Fibroblast of skin of right biceps (primary cell): ENCODE data around the gene FAM185A.
"Not testable (repeated sequence)": the region's sequence is repeated elsewhere in the genome, so short reads cannot be mapped to it uniquely, and the experiment has no call there.

Source experiments
- DNase-seq: peaks from one replicate; pipeline ENCODE4 v3.0.0-alpha.2; 2013

Gene FAM185A

DNA sequence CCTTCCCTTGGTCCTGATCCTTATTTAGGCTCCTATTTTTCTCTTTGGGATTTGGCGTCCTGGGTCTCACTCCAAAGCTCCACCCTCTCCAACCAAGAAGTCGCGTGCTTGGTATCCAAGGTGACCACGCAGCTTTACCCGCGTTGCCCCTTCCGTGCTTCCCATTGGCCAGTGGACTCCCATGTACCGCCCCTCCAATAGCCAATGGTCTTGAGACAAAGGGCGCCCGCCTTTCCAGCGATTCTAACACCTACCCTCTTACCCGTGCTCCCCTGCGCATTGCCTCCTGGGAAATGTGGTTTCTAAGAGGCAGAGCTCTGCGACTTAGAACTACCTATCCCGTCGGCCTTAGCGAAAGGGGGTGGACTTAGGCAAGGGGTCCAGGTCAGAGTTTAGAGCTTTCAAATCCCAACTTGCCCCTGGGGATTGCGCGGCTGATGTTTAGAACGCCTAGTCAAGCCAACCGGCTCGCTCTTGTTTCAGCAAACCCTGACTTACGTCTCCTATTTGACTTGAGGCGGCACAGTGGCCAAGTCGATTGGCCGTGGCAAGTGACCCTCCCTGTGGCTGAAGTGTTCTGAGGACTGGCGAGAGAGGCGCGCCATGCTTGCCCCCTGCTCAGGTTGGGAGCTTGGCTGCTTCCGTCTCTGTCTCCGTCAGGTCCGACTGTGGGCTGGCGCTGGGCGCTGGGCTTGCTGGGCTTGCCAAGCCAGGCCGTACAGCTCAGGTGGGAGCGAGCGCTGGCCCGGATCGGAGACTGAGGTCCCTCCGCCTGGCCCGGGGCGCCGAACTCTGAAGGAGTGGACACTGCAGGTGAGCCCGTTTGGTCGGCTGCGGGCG is at the start of gene FAM185A:
Gene FAM185A, plus strand, starts transcription at position 395 of the 840 bp plus-strand sequence. Its CDS starts 209 bp downstream, at position 604.
- DNase-seq, result peak; percentile 99

GRCh38 chr7:102713011-102713690 is 35.6 kb upstream of the FAM185A start:
- DNase-seq, result peak; percentile 7

GRCh38 chr7:102713691-102714080 is 35.1 kb upstream of the FAM185A start:
- DNase-seq, result not testable (repeated sequence)

DNA sequence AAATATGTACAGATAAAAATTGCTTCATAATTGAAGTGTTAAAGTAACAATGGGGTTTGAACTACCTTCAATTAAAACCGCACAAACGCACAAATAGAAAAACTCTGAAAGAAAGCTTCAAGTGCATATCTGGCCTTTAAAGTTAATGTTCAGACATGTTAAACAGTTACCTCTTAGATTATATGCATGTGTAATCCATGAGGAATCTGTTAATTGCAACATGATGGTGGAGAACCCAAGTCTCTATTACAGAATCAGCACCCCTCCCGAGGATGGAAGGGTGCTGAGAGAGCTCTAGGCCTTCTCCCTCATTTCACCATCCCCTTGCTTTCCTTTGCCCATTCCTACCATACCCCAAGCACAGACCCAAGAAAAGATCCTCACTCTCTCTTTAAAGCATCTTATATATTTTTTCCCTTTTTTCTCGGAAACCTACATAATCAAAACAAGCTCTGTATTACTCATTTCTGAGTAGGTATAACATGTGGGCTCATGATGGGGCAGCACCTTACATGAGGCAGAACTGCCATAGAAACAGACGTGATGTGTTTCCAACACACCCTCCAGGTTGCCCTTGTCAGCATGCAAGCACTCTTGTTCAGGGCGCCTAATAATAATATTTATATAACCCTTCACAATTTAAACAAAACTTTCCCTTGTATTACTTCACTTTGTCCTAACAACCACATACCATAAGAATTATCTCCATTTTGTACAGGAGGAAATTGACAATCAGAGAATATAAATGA is 33.9 kb upstream of the FAM185A start:
- DNase-seq, result peak; percentile 4

- not testable (repeated sequence) for DNase-seq
Measured at GRCh38 chr7:102715718-102716117, 33.1 kb upstream of the FAM185A start.

GRCh38 chr7:102718491-102718890 is 30.3 kb upstream of the FAM185A start:
- DNase-seq, result peak; percentile 34

- DNase-seq, result not testable (repeated sequence)
Measured at GRCh38 chr7:102726170-102726569, 22.6 kb upstream of the FAM185A start.

- not testable (repeated sequence) for DNase-seq
Measured at GRCh38 chr7:102729670-102730069, 19.1 kb upstream of the FAM185A start.

DNA sequence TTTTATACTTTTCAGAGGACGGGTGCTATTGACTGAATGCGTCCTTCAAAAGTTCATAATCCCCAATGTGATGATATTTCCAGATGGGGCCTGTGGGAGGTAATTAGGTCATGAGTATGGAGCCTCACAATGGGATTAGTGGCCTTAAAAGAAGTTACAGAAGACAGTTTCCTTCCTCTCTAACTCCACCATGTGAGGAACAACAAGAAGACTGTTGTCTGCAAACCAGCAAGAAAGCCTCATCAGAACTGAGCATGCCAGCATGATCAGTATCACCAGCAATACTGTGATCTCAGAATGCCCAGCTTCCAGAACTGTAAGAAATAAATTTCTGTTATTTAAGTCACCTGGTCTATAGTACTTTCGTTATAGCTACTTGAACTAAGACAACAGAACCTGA is 18.4 kb upstream of the FAM185A start:
- DNase-seq, result not testable (repeated sequence)

GRCh38 chr7:102742002-102742771 is 6.6 kb upstream of the FAM185A start:
- DNase-seq, result not testable (repeated sequence)

GRCh38 chr7:102743861-102744260 is 4.9 kb upstream of the FAM185A start:
- not testable (repeated sequence) for DNase-seq

- DNase-seq, result not testable (repeated sequence)
Measured at GRCh38 chr7:102745494-102746288, 3.1 kb upstream of the FAM185A start.

- DNase-seq, result not testable (repeated sequence)
Measured at GRCh38 chr7:102749445-102749786, 617 bp downstream of the FAM185A start.

- DNase-seq, result not testable (repeated sequence)
Measured at GRCh38 chr7:102758227-102758626, 9.4 kb downstream of the FAM185A start.

DNA sequence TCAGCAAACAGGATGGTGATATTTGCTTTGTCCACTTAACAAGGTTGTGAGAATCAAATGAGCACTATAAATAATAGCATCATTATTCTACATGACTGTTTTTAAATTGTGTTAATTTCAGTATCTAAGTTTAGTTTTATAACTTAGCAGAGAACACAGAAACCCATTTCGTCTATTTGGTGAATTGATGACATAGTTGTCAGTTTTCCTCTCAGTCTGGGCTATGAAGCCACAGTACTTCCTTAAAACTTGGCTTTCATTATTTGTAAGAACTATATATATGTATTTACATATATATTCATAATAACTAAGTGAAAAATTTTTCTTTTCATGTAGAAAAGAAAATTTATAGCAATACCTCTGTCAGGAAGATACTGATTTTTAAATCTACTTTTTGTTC is 11.1 kb downstream of the FAM185A start:
- not testable (repeated sequence) for DNase-seq

- DNase-seq, result not testable (repeated sequence)
Measured at GRCh38 chr7:102761234-102761633, 12.4 kb downstream of the FAM185A start.

- DNase-seq, result not testable (repeated sequence)
Measured at GRCh38 chr7:102763295-102763905, 14.6 kb downstream of the FAM185A start.

DNA sequence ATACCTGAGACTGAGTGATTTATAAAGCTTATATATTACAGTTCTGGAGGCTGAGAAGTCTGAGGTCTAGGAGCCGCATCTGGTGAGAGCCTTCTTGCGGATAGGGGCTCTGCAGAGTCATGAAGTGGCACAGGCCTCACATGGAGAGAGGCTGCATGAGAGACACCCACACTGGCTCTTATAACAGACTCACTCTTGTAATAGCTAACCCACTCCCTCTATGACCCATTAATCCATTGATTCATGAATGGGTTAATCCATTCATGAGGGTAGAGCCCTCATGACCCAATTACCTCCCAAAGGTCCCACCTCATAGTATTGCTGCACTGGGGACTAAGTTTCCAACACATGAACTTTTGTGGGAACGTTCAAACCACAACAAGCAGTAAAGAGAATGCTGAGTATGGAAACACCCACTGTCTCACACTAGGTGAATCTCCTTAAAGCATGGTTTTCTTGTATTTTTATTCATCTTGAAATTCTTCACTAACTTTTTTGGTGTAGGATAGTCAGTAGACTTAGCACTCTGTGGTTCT is 20.9 kb downstream of the FAM185A start:
- DNase-seq, result not testable (repeated sequence)

DNA sequence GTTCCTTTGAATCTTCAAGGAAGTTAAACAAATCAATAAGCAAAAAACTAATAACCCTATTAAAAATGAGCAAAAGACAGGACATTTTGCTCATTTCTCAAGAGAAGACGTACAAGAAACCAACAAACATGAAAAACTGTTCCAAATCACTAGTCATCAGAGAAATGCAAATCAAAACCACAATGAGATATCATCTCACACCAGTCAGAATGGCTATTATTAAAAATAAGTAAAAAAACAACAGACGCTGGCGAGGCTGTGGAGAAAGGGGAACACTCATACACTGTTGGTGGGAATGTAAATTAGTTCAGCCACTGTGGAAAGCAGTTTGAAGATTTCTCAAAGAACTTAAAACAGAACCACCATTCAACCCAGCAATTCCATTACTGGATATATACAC is 21.7 kb downstream of the FAM185A start:
- not testable (repeated sequence) for DNase-seq

DNA sequence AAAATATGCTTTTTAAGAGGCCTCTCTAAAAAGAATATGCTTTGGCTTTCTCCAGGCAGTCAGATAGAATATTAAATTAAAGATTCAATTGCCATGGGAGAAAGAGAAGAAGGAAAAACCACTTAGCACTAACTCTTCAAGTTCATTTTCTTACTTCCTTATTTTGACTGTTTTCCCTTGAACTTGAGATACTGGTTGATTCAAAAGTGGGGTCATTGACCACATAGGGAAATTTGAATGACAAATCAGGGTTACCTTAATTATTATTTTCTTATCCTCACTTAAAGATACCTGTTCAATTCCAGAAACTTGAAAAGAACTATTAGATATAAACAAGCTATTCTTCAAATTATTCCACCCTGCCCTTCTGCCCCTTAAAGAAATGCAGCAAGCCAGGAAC is 27.4 kb downstream of the FAM185A start:
- DNase-seq, result not testable (repeated sequence)

DNA sequence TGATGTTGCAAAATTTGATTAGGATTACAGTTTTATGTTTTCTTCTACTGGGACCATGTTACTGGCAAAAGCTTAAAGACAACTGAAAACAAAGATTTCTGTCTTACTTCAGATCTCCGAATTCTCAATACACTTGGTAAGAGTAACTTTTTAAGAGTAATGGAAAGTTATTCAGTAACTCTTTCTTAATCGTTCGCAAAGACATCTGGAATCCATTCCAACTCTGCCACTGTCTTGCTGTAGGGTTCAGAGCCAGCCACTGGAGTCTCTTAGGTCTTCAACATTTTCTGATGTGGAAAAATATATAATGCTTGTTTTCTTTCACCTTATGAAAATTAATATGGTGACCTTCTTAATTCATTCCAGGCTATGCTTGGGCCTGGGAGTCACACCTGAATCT is 29.9 kb downstream of the FAM185A start:
- DNase-seq, result not testable (repeated sequence)
